HFFc6 (cell line): ENCODE measurements around the gene ST8SIA1. TPM values are rescaled to one million over a fixed set of nuclear protein-coding genes. Genes with fewer than 3 reads are reported as not detected.

Source experiments
- DNase-seq: peaks from one replicate; pipeline ENCODE4 v3.0.0-alpha.2; 2018
- H3K27ac Mint-ChIP-seq: 2 replicates; pipeline ENCODE4 v1.8.0; 2020; ENCODE audit warnings: mild to moderate bottlenecking, mixed read lengths
- H3K27me3 Mint-ChIP-seq: 2 replicates; pipeline ENCODE4 v1.8.0; 2021; ENCODE audit warnings: mild to moderate bottlenecking, moderate library complexity, mixed read lengths; ENCODE audit not compliant: insufficient read depth
- H3K36me3 Mint-ChIP-seq: 2 replicates; pipeline ENCODE4 v1.8.0; 2021; ENCODE audit warnings: low read depth, mixed read lengths
- H3K4me1 Mint-ChIP-seq: 2 replicates; pipeline ENCODE4 v1.8.0; 2020; ENCODE audit warnings: low read depth, mixed read lengths
- H3K4me3 Mint-ChIP-seq: 2 replicates; pipeline ENCODE4 v1.8.0; 2020; ENCODE audit warnings: mild to moderate bottlenecking, moderate library complexity, mixed read lengths
- H3K9me3 Mint-ChIP-seq: 2 replicates; pipeline ENCODE4 v1.8.0; 2020; ENCODE audit warnings: mild to moderate bottlenecking, mixed read lengths
- CTCF ChIP-seq: fragments of 200-600 bp; sonication (generic); IDR thresholded peaks from 2 replicates; pipeline ENCODE4 v1.5.0; 2021; ENCODE audit warnings: antibody characterized with exemption, mild to moderate bottlenecking
- total RNA-seq, 6 experiments: library from RNA; stranded (reverse); fragmentation: NEBNext Ultra II Directional; extraction: Animal tissue kit (Norgen Biotek cat#: 25700); gene quantifications; 2 replicates in 1 of 6; 3 replicates in 5 of 6; pipeline ENCODE4 v1.2.3, GENCODE V29; 2021

The ST8SIA1 gene
- total RNA-seq, 6 experiments from 2014 or later: not detected

- no peak overlapping the region for H3K27ac Mint-ChIP-seq
- TF ChIP-seq CTCF: no peak
- H3K4me3 Mint-ChIP-seq: no peak overlapping the region
- H3K9me3 Mint-ChIP-seq: peaks cover 7% of the 10 kb centered on the region; the same call in 1 of the 2 replicates
- H3K4me1 Mint-ChIP-seq: peaks cover 47% of the 10 kb centered on the region
- no peaks in the 10 kb centered on the region for H3K36me3 Mint-ChIP-seq
- no peak for DNase-seq
- peaks cover 9% of the 10 kb centered on the region for H3K27me3 Mint-ChIP-seq
These were observed 49.6 kb downstream of the ST8SIA1 start for GRCh38 chr12:22284871-22285270.

- Mint-ChIP-seq H3K36me3 (no peaks in the 10 kb centered on the region), H3K4me3 (no peak overlapping the region), H3K27me3 (peaks cover 7% of the 10 kb centered on the region), H3K4me1 (peaks cover 47% of the 10 kb centered on the region), H3K9me3 (peaks cover 7% of the 10 kb centered on the region; the same call in 1 of the 2 replicates), H3K27ac (no peak overlapping the region)
- no peak for DNase-seq
- TF ChIP-seq CTCF: peak; percentile 21; the same call in 1 of the 2 replicates
These were observed 51.0 kb downstream of the ST8SIA1 start for GRCh38 chr12:22283508-22283907.

- peaks cover 7% of the 10 kb centered on the region; the same call in 1 of the 2 replicates for H3K9me3 Mint-ChIP-seq
- peak; percentile 63 for DNase-seq
- peaks cover 3% of the 10 kb centered on the region for H3K27me3 Mint-ChIP-seq
- H3K27ac Mint-ChIP-seq: peak overlapping the region; percentile 70; the same call in 1 of the 2 replicates
- TF ChIP-seq CTCF: no peak
- H3K36me3 Mint-ChIP-seq: no peaks in the 10 kb centered on the region
- peaks cover 43% of the 10 kb centered on the region for H3K4me1 Mint-ChIP-seq
- peak overlapping the region; percentile 82 for H3K4me3 Mint-ChIP-seq
These were observed 51.5 kb downstream of the ST8SIA1 start for GRCh38 chr12:22283006-22283506.

GRCh38 chr12:22282283-22282682, 52.2 kb downstream of the ST8SIA1 start:
- H3K27me3 Mint-ChIP-seq: peaks cover 2% of the 10 kb centered on the region
- no peak for TF ChIP-seq CTCF
- peak overlapping the region; percentile 82 for H3K4me3 Mint-ChIP-seq
- H3K4me1 Mint-ChIP-seq: peaks cover 36% of the 10 kb centered on the region
- peak; percentile 20 for DNase-seq
- H3K27ac Mint-ChIP-seq: peak overlapping the region; percentile 72
- H3K36me3 Mint-ChIP-seq: no peaks in the 10 kb centered on the region
- H3K9me3 Mint-ChIP-seq: peaks cover 7% of the 10 kb centered on the region; the same call in 1 of the 2 replicates

- Mint-ChIP-seq H3K36me3 (no peaks in the 10 kb centered on the region), H3K9me3 (no peaks in the 10 kb centered on the region), H3K4me3 (no peak overlapping the region), H3K27ac (no peak overlapping the region; the same call in 1 of the 2 replicates), H3K4me1 (peaks cover 25% of the 10 kb centered on the region), H3K27me3 (peaks cover 2% of the 10 kb centered on the region; the same call in 1 of the 2 replicates)
- TF ChIP-seq CTCF: no peak
- no peak for DNase-seq
These were observed 57.6 kb downstream of the ST8SIA1 start for GRCh38 chr12:22276867-22277266.
